GM18519 (cell line): Measurements from ENCODE around the gene KRT13.

ENCODE experiments used
- ATAC-seq: cut with Tn5 transposase; IDR thresholded peaks from one replicate; pipeline ENCODE4 v1.9.1; 2021; ENCODE audit warnings: mild to moderate bottlenecking, moderate library complexity; ENCODE audit not compliant: unreplicated experiment, low FRiP score

Gene KRT13

GRCh38 chr17:41538565-41538991 is 33.2 kb upstream of the KRT13 start:
- ATAC-seq: no peak

GRCh38 chr17:41537990-41538389 is 32.6 kb upstream of the KRT13 start:
- no peak for ATAC-seq

GRCh38 chr17:41537614-41537954 is 32.2 kb upstream of the KRT13 start:
- no peak for ATAC-seq

GRCh38 chr17:41536741-41537613 is 31.6 kb upstream of the KRT13 start:
- ATAC-seq: no peak

GRCh38 chr17:41535764-41536481 is 30.5 kb upstream of the KRT13 start:
- ATAC-seq: no peak

- ATAC-seq: no peak
Measured at GRCh38 chr17:41534899-41535546, 29.6 kb upstream of the KRT13 start.

- ATAC-seq: no peak
Measured at GRCh38 chr17:41533613-41534012, 28.2 kb upstream of the KRT13 start.

GRCh38 chr17:41532947-41533570 is 27.6 kb upstream of the KRT13 start:
- no peak for ATAC-seq

- ATAC-seq: no peak
Measured at GRCh38 chr17:41531993-41532392, 26.6 kb upstream of the KRT13 start.

- ATAC-seq: no peak
Measured at GRCh38 chr17:41530062-41531048, 24.9 kb upstream of the KRT13 start.

- ATAC-seq: no peak
Measured at GRCh38 chr17:41529491-41529915, 24.1 kb upstream of the KRT13 start.

- no peak for ATAC-seq
Measured at GRCh38 chr17:41528959-41529353, 23.5 kb upstream of the KRT13 start.

- ATAC-seq: no peak
Measured at GRCh38 chr17:41527063-41528023, 21.9 kb upstream of the KRT13 start.

GRCh38 chr17:41524261-41524660 is 18.8 kb upstream of the KRT13 start:
- ATAC-seq: no peak

- no peak for ATAC-seq
Measured at GRCh38 chr17:41523787-41524186, 18.4 kb upstream of the KRT13 start.

GRCh38 chr17:41523225-41523593 is 17.8 kb upstream of the KRT13 start:
- ATAC-seq: no peak

GRCh38 chr17:41522301-41523224 is 17.2 kb upstream of the KRT13 start:
- ATAC-seq: no peak
